ENCODE data around the gene WNT11.

Gene WNT11

DNA sequence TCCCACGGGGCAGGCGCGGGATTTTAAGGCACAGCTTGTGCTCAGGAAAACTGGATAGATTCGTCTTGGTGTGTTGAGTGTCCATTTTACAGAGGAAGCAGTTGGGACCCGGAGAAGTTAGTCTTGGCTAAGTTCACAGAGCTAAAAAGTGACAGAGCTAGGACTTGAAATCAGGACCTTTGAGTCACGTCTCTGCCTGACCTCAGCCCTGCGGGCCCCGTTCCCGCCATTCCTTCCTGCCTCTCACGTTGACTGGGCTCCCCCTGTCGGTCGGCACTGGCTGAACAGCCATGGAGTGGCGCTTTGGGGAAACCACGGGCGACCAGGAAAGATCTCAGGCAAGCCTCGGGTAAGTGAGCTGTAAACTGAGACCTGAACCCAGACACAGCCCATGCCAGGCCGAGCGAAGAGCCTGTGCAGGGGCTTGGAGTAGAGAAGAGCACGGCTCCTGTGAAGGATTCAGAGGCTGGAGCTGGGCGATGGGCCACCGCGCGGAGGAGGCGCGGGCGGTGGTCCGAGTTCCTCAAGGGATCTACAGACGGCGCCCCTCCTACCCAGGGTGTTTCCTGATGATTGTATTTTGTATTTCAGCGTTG lies 54.1 kb downstream of the WNT11 start:
- DNase-seq: peak; percentile 77

DNA sequence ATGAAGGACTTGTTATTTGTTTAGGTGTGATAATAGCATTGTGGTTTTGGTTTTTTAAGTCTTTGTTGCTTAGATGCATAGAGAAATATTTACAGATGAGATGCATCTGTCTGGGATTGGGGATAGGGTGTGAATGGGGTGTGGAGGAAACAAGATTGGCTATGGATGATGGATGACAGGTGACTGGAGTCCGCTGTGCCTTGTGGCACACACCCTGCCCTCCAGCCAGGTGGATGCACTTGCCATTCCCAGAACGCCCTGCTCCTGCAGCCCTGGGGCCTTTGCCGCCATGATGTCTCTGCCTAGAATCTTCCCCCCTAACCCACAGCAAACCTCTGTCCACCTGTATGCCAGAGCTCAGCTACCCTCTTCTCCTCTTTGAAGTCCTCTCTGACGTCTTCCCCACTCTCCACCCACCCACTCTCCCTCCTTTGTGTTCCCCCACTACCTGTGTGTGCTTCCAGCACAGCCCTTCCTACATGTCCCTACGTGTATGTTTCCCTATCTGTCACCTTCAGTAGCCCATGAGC lies 54.7 kb downstream of the WNT11 start:
- DNase-seq: no peak

DNA sequence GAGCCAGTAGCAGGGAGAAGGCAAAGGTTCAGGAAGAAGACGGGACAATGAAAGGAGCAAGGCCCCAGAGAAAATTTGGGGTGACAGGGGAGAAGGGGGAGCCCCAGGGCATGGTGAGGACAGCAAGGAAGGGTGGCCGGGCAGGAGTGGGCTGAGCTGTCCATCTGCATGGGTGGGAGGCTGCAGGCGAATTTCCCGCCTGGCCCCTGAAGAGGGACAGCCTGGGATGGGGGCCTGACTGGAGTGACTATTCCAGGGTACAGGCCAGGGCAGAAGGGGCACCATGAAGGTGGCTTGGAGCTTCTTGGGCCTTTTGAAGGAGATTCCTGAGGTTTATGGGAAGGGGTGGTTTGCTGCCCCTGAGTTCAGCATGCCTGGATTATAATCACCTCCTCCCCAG lies 56.2 kb downstream of the WNT11 start:
- no peak for DNase-seq

- DNase-seq: no peak
Observed at GRCh38 chr11:76149713-76150112, 56.6 kb downstream of the WNT11 start.

- no peak for DNase-seq
Observed at GRCh38 chr11:76148941-76149613, 57.2 kb downstream of the WNT11 start.

DNA sequence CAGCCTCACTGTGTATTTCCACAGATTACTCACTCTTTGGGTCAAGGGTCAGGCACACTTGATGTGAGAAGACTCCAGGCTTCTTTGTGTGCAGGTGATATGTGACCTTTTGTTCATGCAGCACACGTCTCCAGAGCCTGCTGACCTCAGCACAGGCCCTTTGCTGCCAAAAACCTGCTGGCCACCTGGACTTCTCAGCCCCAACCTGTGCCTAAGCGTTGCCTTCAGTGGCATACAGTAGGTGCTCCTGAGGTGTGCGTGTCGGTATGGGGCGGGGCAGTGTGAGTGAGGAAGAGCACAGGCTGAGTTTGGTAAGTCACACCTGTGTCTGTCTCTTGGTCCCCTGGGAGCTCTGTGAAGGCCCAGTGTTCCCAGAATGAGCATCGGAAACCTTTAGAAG lies 58.1 kb downstream of the WNT11 start:
- no peak for DNase-seq

- no peak for DNase-seq
Observed at GRCh38 chr11:76147106-76147740, 59.1 kb downstream of the WNT11 start.

DNA sequence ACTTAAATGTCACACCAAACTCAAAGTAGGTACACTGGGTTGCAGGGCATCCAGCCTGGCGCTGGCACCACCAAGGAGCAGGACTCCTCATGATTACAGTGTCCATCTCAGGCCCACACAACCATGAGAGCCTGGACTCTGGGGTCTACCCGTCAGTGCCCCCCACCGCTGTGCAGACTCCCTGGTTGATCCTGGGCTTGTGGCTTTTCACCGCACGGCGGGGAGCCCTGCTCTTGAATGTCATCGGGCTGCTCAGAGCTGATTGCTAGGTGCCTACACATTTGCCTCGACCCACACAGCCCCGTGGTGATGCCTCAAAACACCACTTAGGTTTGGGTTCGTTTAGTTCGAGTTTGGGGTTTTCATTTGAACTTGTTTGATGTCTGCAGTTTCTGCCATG lies 63.0 kb downstream of the WNT11 start:
- DNase-seq: no peak

GRCh38 chr11:76141901-76142588 lies 64.3 kb downstream of the WNT11 start:
- no peak for DNase-seq

GRCh38 chr11:76140912-76141574 lies 65.3 kb downstream of the WNT11 start:
- no peak for DNase-seq

DNA sequence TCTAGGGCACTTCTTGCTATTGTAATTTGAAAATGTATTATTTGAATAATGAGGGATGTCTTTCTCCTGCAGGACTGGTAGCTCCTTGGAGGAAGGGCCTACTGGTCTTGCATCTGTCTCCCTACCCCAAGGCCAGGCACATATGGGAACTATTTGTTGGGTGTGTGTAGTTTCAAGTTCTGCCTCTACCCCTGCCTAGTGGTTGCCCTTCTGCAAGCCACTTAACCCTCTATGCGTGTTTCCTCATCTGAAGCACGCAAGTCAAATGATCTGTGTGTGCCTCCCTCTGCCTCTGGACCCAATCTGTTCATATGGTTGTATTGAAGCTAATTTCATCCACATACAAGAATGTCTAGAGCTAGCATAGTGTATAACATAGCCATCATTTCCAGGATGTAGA lies 67.0 kb downstream of the WNT11 start:
- DNase-seq: no peak

All from CD4-positive, alpha-beta T cell treated with Interleukin-12 subunit alpha and Interleukin-12 subunit beta, for 1 hour (primary cell).